ENCODE data around the gene SERGEF. TPM values are rescaled to one million over a fixed set of nuclear protein-coding genes. Genes with fewer than 3 reads are reported as not detected.

The SERGEF gene
- polyA plus RNA-seq, 3 donors, result 14.3 to 33.7 (median 33.3) TPM

- TF ChIP-seq CTCF (IDR thresholded peaks at IDR 0.05), result no peak
- H3K27me3 Mint-ChIP-seq (ENCODE audit: low read depth in 3 of 3), result peaks cover 0 to 2% (median 0%) of the 10 kb centered on the region in 3 donors
- H3K36me3 ChIP-seq (replicated peaks in 1 of 2; ENCODE audit: control insufficient read depth in 1 of 2, insufficient read depth in 2 of 2, low read length in 2 of 2), result peaks cover 0 to 16% of the 10 kb centered on the region in 2 donors
- no peak overlapping the region for H3K4me2 ChIP-seq (replicated peaks; ENCODE audit: extremely low read depth, low read length, poor library complexity, severe bottlenecking)
- no peak overlapping the region for H3K27ac Mint-ChIP-seq
- H3K4me1 Mint-ChIP-seq, result no peaks in the 10 kb centered on the region
- H4K20me1 ChIP-seq (ENCODE audit: insufficient read depth, low read length), result no peaks in the 10 kb centered on the region
- 100% methylated on average over 1 of the region's 3 CpGs for WGBS (ENCODE audit: insufficient coverage)
- H3K9me3 Mint-ChIP-seq, result peaks cover 0 to 4% (median 2%) of the 10 kb centered on the region in 7 donors
- intact Hi-C loops (cut with micrococcal nuclease), result no loop called here
- no peak for DNase-seq
- H3K27ac ChIP-seq (ENCODE audit: low read depth in 1 of 2, low read length in 2 of 2), result no peak overlapping the region
- H3K9me3 ChIP-seq (replicated peaks in 1 of 2; ENCODE audit: control insufficient read depth in 1 of 2, insufficient read depth in 1 of 2, low read length in 2 of 2), result peaks cover 0 to 3% of the 10 kb centered on the region in 2 donors
- H3K4me1 ChIP-seq (ENCODE audit: control insufficient read depth in 1 of 2, insufficient read depth in 2 of 2, low read length in 2 of 2), result no peaks in the 10 kb centered on the region
- H3K4me3 Mint-ChIP-seq, result no peak overlapping the region
- H3K27me3 ChIP-seq (ENCODE audit: control insufficient read depth in 2 of 2, insufficient read depth in 2 of 2, low read length in 2 of 2), result no peaks in the 10 kb centered on the region
- no peak overlapping the region for H2AFZ ChIP-seq (ENCODE audit: insufficient read depth, low read depth, low read length, poor library complexity, severe bottlenecking)
- H3K79me2 ChIP-seq (ENCODE audit: insufficient read depth, low read length), result no peaks in the 10 kb centered on the region
- H3K9ac ChIP-seq (ENCODE audit: insufficient read depth, low read length, poor library complexity, severe bottlenecking), result no peak overlapping the region
- no peak overlapping the region for H3K4me3 ChIP-seq (replicated peaks in 1 of 3; ENCODE audit: low read depth in 2 of 3, low read length in 3 of 3)
- H3K36me3 Mint-ChIP-seq, result peaks cover 26 to 37% of the 10 kb centered on the region in 2 donors
Measured at GRCh38 chr11:17929171-17929570, 83.7 kb downstream of the SERGEF start.

- WGBS (ENCODE audit: insufficient coverage), result 83% methylated on average over 3 of the region's 3 CpGs
- Histone ChIP-seq H4K20me1 (ENCODE audit: insufficient read depth, low read length) (no peaks in the 10 kb centered on the region), H3K4me3 (replicated peaks in 1 of 3; ENCODE audit: low read depth in 2 of 3, low read length in 3 of 3) (no peak overlapping the region), H3K4me2 (replicated peaks; ENCODE audit: extremely low read depth, low read length, poor library complexity, severe bottlenecking) (no peak overlapping the region), H3K36me3 (replicated peaks in 1 of 2; ENCODE audit: control insufficient read depth in 1 of 2, insufficient read depth in 2 of 2, low read length in 2 of 2) (peaks cover 0 to 16% of the 10 kb centered on the region in 2 donors), H3K27ac (ENCODE audit: low read depth in 1 of 2, low read length in 2 of 2) (no peak overlapping the region), H3K9me3 (replicated peaks in 1 of 2; ENCODE audit: control insufficient read depth in 1 of 2, insufficient read depth in 1 of 2, low read length in 2 of 2) (peaks cover 0 to 3% of the 10 kb centered on the region in 2 donors), H2AFZ (ENCODE audit: insufficient read depth, low read depth, low read length, poor library complexity, severe bottlenecking) (no peak overlapping the region), H3K27me3 (ENCODE audit: control insufficient read depth in 2 of 2, insufficient read depth in 2 of 2, low read length in 2 of 2) (no peaks in the 10 kb centered on the region), H3K79me2 (ENCODE audit: insufficient read depth, low read length) (no peaks in the 10 kb centered on the region), H3K4me1 (ENCODE audit: control insufficient read depth in 1 of 2, insufficient read depth in 2 of 2, low read length in 2 of 2) (peaks cover 4 to 5% of the 10 kb centered on the region in 2 donors), H3K9ac (ENCODE audit: insufficient read depth, low read length, poor library complexity, severe bottlenecking) (no peak overlapping the region)
- intact Hi-C loops (cut with micrococcal nuclease), result no loop called here
- Mint-ChIP-seq H3K27ac (peak overlapping the region in 1 of 7 donors; percentile 46), H3K36me3 (peaks cover 23 to 45% of the 10 kb centered on the region in 2 donors), H3K4me1 (peaks cover 9% of the 10 kb centered on the region), H3K27me3 (ENCODE audit: low read depth in 3 of 3) (peaks cover 0 to 2% (median 0%) of the 10 kb centered on the region in 3 donors), H3K9me3 (peaks cover 0 to 4% (median 2%) of the 10 kb centered on the region in 7 donors), H3K4me3 (no peak overlapping the region)
- no peak for TF ChIP-seq CTCF (IDR thresholded peaks at IDR 0.05)
- DNase-seq, result no peak
Measured at GRCh38 chr11:17927681-17928343, 85.0 kb downstream of the SERGEF start.

Data from CD14-positive monocyte (primary cell).